Measurements from ENCODE around the gene TBC1D16.
A peak's percentile ranks its signal among the peaks of the same experiment; 100 is the strongest.

The TBC1D16 gene

DNA sequence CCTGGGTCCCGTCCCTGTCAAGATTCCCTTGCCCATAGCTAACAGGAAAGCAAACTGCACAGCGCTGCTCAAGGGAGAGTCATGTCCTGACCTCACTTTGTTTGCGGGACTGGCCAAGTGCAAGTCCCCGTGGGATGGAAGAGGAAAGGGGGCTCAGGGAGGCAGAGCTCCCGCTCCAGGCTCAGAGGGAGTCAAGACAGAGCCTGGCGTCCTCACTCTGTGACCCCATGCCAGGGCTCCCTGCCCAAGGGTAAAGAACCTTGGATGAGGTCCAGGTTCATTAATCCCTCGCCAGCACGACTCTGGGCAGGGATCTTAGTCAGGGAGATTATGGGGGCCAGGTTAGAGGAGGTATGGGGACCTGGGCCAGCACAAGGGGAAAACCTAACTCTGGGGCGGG is 145.0 kb downstream of the TBC1D16 start:
- peaks cover 0 to 77% of the 10 kb centered on the region in 2 donors for H3K27me3 ChIP-seq
- TF ChIP-seq, protein P1, sequence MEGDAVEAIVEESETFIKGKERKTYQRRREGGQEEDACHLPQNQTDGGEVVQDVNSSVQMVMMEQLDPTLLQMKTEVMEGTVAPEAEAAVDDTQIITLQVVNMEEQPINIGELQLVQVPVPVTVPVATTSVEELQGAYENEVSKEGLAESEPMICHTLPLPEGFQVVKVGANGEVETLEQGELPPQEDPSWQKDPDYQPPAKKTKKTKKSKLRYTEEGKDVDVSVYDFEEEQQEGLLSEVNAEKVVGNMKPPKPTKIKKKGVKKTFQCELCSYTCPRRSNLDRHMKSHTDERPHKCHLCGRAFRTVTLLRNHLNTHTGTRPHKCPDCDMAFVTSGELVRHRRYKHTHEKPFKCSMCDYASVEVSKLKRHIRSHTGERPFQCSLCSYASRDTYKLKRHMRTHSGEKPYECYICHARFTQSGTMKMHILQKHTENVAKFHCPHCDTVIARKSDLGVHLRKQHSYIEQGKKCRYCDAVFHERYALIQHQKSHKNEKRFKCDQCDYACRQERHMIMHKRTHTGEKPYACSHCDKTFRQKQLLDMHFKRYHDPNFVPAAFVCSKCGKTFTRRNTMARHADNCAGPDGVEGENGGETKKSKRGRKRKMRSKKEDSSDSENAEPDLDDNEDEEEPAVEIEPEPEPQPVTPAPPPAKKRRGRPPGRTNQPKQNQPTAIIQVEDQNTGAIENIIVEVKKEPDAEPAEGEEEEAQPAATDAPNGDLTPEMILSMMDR (IDR thresholded peaks at IDR 0.05): no peak
- DNase-seq: peak in 1 of 2 donors; percentile 48
- H3K27ac ChIP-seq: no peak overlapping the region
- H3K36me3 ChIP-seq: no peaks in the 10 kb centered on the region
- H3K9me3 ChIP-seq: no peaks in the 10 kb centered on the region
- no peaks in the 10 kb centered on the region for H3K4me1 ChIP-seq
- intact Hi-C loops (cut with DNase I; ENCODE audit: low total_unique reads): no loop called here
- no peak overlapping the region for H3K4me3 ChIP-seq

DNA sequence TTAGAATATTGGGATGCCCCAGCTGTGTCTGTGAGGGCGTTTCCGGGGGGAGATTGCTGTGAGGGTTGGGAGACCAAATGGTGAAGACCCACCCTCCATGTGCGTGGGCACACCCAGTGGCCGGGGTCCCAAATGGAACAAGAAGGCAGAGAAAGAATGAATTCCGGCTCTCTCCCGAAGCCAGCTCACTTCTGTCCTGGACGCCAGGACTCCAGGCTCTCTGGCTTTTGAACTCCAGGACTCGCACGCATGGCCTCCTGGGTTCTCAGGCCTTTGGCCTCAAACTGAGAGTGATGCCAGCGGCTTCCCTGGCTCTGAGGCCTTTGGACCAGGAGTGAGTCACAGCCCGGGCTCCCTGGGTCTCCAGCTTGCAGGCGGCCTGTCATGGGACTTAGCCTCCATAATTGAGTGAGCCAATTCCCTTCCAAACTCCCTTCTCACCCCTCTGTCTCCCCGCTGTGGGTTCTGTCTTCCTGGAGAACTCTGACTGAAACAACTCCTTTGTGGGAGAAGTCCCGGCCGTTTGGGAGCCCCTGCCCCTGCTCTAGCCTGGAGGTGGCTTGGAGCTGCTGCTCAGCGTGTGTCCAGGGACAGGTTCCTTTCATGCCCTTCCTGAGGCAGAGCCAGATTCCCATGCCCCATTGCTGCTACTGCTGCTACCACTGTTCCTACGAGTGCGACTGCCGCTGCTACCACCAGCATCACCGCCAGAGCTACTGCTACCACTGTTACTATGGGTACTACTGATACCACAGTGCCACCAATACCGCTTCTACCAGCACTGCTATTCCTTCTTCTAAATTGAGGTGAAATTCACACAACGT is 146.6 kb downstream of the TBC1D16 start:
- Histone ChIP-seq H3K27me3 (peaks cover 0 to 73% of the 10 kb centered on the region in 2 donors), H3K36me3 (no peaks in the 10 kb centered on the region), H3K4me1 (no peaks in the 10 kb centered on the region), H3K9me3 (no peaks in the 10 kb centered on the region), H3K4me3 (no peak overlapping the region), H3K27ac (no peak overlapping the region)
- DNase-seq: peak in 1 of 2 donors; percentile 45
- TF ChIP-seq, protein P1 (IDR thresholded peaks at IDR 0.05): no peak
- intact Hi-C loops (cut with DNase I; ENCODE audit: low total_unique reads): no loop called here

DNA sequence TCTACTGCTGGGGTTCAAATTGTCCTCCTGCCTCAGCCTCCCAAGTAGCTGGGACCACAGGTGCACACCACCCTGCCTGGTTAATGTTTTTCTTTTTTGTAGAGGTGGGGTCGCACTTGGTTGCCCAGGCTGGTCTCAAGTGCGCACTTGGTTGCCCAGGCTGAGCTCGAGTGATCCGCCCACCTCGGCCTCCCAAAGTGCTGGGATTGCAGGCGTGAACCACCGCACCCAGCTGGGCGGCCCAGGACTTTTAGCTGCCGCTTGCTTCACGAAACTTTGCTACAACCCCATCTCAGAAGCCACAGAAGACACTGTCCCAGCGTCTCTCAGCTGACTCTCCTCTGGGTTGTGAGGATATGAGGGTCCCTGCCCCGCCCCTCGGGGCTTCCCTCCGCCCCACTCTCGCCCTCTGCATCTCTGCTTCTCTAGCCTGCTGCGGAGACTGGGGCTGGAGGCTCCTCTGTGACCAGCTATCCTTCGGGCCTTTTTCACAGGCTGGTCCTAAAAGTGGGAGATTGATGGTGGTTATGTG is 147.6 kb downstream of the TBC1D16 start:
- Histone ChIP-seq H3K9me3 (no peaks in the 10 kb centered on the region), H3K36me3 (no peaks in the 10 kb centered on the region), H3K27ac (no peak overlapping the region), H3K4me3 (no peak overlapping the region), H3K27me3 (peaks cover 0 to 78% of the 10 kb centered on the region in 2 donors), H3K4me1 (no peaks in the 10 kb centered on the region)
- intact Hi-C loops (cut with DNase I; ENCODE audit: low total_unique reads): no loop called here
- DNase-seq: peak in 1 of 2 donors; percentile 44
- TF ChIP-seq, protein P1 (IDR thresholded peaks at IDR 0.05): no peak

DNA sequence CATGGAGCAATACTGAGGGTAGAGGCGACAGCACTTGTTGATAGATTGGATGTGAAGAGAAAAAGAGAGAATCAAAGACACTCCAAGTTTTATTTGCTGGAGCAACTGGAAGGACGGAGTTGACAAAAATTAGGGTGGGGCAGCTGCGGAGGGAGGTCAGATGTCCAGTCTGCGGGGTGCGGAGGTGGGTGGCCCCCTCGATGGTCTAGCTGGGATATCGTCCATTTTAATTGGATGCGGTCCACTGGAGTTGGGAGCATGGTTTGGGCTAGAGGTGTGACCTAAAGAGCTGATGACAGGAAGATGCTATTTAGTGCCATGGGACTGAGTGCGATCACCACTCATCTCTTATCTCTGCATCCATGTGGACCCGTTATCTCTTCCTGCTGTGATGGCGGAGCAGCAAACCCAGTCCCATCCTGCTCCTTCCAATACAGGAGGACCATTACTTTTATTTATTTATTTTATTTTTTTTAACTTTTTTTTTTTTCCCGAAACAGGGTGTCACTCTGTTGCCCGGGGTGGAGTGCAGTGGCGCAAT is 148.2 kb downstream of the TBC1D16 start:
- intact Hi-C loops (cut with DNase I; ENCODE audit: low total_unique reads): no loop called here
- Histone ChIP-seq H3K4me1 (no peaks in the 10 kb centered on the region), H3K36me3 (no peaks in the 10 kb centered on the region), H3K4me3 (no peak overlapping the region), H3K27me3 (peaks cover 0 to 78% of the 10 kb centered on the region in 2 donors), H3K27ac (no peak overlapping the region), H3K9me3 (no peaks in the 10 kb centered on the region)
- DNase-seq: no peak
- TF ChIP-seq, protein P1 (IDR thresholded peaks at IDR 0.05): no peak

DNA sequence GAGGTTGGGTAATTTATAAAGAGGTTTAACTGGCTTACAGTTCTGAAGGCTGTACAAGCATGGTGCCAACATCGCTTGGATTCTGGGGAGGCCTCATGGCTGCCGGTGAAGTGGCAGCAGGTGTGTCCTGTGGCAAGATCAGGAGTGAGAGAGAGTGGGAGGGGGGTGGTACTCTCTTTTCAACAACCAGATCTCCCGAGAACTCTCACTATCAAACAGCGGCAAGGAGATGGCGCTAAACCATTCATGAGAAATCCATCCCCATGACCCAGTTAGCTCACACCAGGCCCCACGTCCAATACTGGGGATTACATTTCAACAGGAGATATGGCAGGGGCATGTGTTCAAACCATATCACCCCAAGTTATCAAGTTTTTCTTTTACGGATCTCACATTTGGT is 152.5 kb downstream of the TBC1D16 start:
- no peaks in the 10 kb centered on the region for H3K9me3 ChIP-seq
- H3K27ac ChIP-seq: no peak overlapping the region
- no peak for DNase-seq
- TF ChIP-seq, protein P1 (IDR thresholded peaks at IDR 0.05): no peak
- H3K27me3 ChIP-seq: peaks cover 0 to 48% of the 10 kb centered on the region in 2 donors
- intact Hi-C loops (cut with DNase I; ENCODE audit: low total_unique reads): no loop called here
- no peaks in the 10 kb centered on the region for H3K36me3 ChIP-seq
- no peaks in the 10 kb centered on the region for H3K4me1 ChIP-seq
- no peak overlapping the region for H3K4me3 ChIP-seq
